HG02642 (cell line): ENCODE measurements around the gene VPS33A.

Source experiments
- ATAC-seq: cut with Tn5 transposase; IDR thresholded peaks from one replicate; pipeline ENCODE4 v1.9.1; 2021; ENCODE audit warnings: mild to moderate bottlenecking; ENCODE audit not compliant: unreplicated experiment, poor library complexity

Gene VPS33A

DNA sequence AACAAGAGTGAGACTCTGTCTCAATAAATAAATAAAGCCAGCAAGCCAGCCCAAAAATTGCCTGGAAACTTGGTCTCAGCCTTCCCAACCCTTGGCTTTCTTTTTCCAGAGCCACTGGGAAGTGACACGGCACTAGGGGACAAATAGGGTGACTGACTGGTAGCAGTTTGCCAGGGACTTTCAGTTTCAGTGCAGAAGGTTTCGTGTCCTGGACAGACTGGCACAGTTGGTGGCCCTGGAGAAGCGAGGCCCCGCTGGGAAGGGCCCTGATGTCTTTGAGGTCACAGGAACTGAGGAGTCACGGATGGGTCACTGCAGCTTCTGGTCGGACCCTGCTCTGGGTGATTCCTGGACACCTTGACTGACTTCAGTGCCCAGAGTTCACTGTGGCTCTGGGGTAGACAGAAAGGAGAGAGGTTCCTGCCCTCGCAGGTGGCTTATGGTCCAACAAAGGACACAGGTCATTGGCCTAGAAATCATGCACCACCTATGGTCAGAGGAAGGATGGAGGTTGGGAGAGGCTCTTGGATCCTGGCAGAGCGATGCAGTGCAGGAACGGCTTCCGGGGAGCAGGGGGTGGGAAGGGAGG lies 80.7 kb downstream of the VPS33A start:
- no peak for ATAC-seq

DNA sequence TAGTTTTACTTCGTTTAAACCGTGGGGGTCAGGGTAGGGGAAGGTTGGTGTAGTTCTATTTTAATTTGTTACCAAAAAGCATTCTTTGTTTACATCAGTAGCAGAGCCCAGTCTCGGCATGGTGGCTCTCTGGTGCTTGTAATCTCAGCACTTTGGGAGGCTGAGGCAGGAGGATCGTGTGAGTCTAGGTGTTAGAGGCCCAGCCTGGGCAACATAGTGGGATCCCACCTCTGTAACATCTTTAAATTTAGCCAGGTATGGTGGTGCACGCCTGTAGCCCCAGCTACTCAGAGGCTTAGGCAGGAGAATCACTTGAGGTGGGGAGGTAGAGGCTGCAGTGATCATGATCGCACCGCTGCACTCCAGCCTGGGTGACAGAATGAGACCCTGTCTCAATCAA lies 81.2 kb downstream of the VPS33A start:
- no peak for ATAC-seq

DNA sequence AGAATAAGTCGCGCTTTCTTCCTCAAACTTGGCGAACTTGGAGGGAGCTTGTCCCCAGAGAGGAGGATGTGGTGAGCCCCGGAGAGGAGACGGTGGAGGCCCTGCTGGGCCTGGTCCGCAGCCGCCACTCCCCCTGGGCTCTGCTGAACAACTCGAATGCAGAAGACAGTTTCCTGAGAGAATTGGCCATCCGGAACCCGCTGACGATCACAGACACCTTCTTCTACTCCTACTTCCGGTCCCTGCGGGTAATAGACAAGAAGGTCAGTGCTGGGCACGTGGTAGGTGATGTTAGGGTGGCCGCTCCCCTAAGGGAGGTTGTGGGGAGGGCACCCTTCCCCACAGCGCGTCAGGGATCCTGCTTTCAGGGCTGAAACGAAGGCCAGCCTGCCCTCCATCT lies 81.8 kb downstream of the VPS33A start:
- no peak for ATAC-seq

DNA sequence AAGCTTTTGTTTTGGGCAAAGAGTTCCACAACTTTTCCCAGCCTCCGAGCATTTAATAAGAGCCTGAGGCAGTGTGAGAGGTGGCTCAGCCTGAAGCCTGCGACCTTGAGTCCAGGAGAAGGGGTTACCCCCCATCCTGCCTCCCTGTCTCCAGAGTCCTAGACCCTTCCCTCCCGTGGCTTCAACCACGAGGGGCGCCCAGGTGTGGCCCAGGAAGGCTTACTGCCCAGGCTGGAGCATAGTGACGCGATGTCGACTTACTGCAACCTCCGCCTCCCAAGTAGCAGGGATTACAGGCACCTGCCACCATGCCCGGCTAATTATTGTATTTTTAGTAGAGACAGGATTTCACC lies 82.7 kb downstream of the VPS33A start:
- ATAC-seq = no peak

DNA sequence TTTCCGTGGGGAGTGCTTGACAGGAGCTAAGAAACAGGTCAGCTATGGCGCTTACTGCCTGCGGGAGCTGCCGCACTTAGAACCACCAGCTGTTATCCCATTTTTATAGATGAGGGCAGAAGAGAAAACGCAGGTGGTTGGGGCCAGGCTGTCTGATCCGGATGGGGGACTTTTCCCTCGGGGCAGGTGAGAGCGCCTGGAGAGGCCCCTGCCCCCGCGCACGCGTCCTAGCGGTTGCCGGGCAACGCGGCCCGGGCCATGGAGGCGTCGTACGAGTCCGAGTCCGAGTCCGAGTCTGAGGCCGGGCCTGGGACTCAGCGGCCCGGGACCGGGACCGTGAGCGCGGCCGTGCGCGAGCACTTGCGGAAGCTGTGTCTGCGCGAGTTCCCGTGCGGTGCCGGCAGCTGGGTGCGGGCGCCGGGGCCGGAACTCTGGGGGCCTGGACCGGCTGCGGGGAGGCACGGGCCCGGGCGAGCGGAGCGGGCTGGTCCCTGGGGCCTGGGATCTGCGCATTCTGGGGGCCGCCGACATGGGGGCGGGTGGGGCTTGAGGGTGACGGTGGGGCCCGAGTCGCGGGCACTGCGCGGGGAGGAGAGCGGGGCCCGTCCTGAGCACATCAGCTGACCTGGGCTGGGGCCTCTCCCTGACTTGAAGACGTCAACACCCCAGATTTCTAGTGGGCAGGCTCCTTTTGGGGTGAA lies 83.3 kb downstream of the VPS33A start, which contains the start of gene LRRC43:
Gene LRRC43, plus strand, starts transcription at position 237 of the 701 bp plus-strand sequence. Its CDS starts 22 bp downstream, at position 259.
- no peak for ATAC-seq
